ENCODE results near the gene SELENOF.
"Not testable (repeated sequence)": the region's sequence is repeated elsewhere in the genome, so short reads cannot be mapped to it uniquely, and the experiment has no call there.

The SELENOF gene

DNA sequence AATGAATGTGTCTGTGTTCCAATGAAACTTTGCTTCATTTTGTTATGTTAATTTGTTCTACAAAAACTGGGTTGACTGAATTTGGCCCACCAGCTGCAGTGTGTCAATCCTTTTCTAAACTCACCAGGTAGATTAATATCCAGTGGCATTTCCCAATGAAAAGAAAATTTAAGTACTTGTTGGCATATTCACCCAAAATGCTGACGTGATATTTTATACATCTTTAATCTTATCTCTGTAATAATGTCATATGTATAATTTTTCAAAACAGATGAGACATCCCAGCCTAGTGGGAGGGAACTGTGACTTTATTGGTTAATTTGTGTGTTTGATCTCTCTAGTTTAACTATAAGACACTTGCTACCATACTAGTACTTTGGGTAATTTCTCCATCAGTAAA is 8.1 kb downstream of the SELENOF start:
- Histone ChIP-seq H3K4me1 (ENCODE audit: control insufficient read depth, low read depth, low read length) (no peaks in the 10 kb centered on the region), H4K8ac (ENCODE audit: low read depth, low read length) (no peak overlapping the region), H4K5ac (ENCODE audit: low read length) (no peak overlapping the region), H3K18ac (ENCODE audit: low read length) (no peak overlapping the region), H3K4me3 (ENCODE audit: low read length) (no peak overlapping the region), H3K4me2 (ENCODE audit: low read length) (no peak overlapping the region), H3K27me3 (ENCODE audit: insufficient read depth, low read length, poor library complexity) (no peaks in the 10 kb centered on the region), H2BK5ac (ENCODE audit: low read length) (no peak overlapping the region), H3K79me2 (ENCODE audit: control insufficient read depth, insufficient read depth, low read length) (peaks cover 61% of the 10 kb centered on the region), H3K27ac (ENCODE audit: low read depth, low read length) (no peak overlapping the region), H2BK120ac (ENCODE audit: low read depth, low read length) (no peak overlapping the region), H3K36me3 (ENCODE audit: control insufficient read depth, insufficient read depth, low read length) (no peaks in the 10 kb centered on the region), H3K9ac (ENCODE audit: low read length) (no peak overlapping the region), H3K79me1 (ENCODE audit: low read length) (peaks cover 9% of the 10 kb centered on the region), H2BK15ac (replicated peaks; ENCODE audit: low read depth) (no peak overlapping the region), H3K23ac (ENCODE audit: low read length) (no peak overlapping the region), H3K4ac (ENCODE audit: low read depth, low read length) (no peak overlapping the region), H2AK5ac (ENCODE audit: low read length) (no peak overlapping the region), H3K56ac (ENCODE audit: low read length) (no peak overlapping the region)
- DNase-seq, result no peak
- whole genome bisulfite sequencing (ENCODE audit: extremely low coverage, insufficient coverage, low lambda C conversion rate), result no CpG with 5 or more reads among the region's 1 CpG

DNA sequence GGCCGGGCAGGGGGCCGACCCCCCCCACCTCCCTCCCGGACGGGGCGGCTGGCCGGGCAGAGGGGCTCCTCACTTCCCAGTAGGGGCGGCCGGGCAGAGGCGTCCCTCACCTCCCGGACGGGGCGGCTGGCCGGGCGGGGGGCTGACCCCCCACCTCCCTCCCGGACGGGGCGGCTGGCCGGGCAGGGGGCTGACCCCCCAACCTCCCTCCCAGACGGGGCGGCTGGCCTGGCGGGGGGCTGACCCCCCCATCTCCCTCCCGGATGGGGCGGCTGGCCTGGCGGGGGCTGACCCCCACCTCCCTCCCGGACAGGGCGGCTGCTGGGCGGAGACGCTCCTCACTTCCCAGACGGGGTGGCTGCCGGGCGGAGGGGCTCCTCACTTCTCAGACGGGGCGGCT is 14.5 kb downstream of the SELENOF start:
- not testable (repeated sequence) for H2BK5ac ChIP-seq (ENCODE audit: low read length); H4K5ac ChIP-seq (ENCODE audit: low read length); H3K4ac ChIP-seq (ENCODE audit: low read depth, low read length); H3K27ac ChIP-seq (ENCODE audit: low read depth, low read length); H3K79me2 ChIP-seq (ENCODE audit: control insufficient read depth, insufficient read depth, low read length); H2BK15ac ChIP-seq (replicated peaks; ENCODE audit: low read depth); H2BK120ac ChIP-seq (ENCODE audit: low read depth, low read length); H3K4me1 ChIP-seq (ENCODE audit: control insufficient read depth, low read depth, low read length); H3K56ac ChIP-seq (ENCODE audit: low read length); H3K4me2 ChIP-seq (ENCODE audit: low read length); H3K36me3 ChIP-seq (ENCODE audit: control insufficient read depth, insufficient read depth, low read length); H3K27me3 ChIP-seq (ENCODE audit: insufficient read depth, low read length, poor library complexity); H3K9ac ChIP-seq (ENCODE audit: low read length); H4K8ac ChIP-seq (ENCODE audit: low read depth, low read length); DNase-seq; H3K18ac ChIP-seq (ENCODE audit: low read length); H3K23ac ChIP-seq (ENCODE audit: low read length); H3K4me3 ChIP-seq (ENCODE audit: low read length); H2AK5ac ChIP-seq (ENCODE audit: low read length); H3K79me1 ChIP-seq (ENCODE audit: low read length)
- WGBS (ENCODE audit: extremely low coverage, insufficient coverage, low lambda C conversion rate), result no CpG with 5 or more reads among the region's 33 CpGs

DNA sequence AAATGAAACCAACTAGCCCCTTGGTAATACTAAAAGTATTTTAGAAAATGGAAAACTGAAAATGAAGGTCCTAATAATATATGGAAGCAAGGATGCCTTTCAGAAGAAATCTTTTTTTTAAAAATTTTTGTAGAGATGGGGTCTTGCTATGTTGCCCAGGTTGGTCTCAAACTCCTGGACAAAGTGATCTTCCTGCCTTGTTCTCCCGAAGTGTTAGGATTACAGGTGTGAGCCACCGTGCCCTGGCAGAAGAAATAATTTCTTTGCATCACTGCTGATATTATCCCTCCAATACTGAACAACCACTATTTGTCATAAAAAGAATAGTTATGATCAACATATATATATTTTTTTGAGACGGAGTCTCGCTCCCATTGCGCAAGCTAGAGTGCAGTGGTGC is 25.6 kb downstream of the SELENOF start:
- no CpG with 5 or more reads among the region's 5 CpGs for WGBS (ENCODE audit: extremely low coverage, insufficient coverage, low lambda C conversion rate)
- H4K8ac ChIP-seq (ENCODE audit: low read depth, low read length), result no peak overlapping the region
- H3K79me2 ChIP-seq (ENCODE audit: control insufficient read depth, insufficient read depth, low read length), result no peaks in the 10 kb centered on the region
- H4K5ac ChIP-seq (ENCODE audit: low read length), result no peak overlapping the region
- no peak overlapping the region for H2BK15ac ChIP-seq (replicated peaks; ENCODE audit: low read depth)
- H3K36me3 ChIP-seq (ENCODE audit: control insufficient read depth, insufficient read depth, low read length), result no peaks in the 10 kb centered on the region
- H3K18ac ChIP-seq (ENCODE audit: low read length), result no peak overlapping the region
- H3K9ac ChIP-seq (ENCODE audit: low read length), result no peak overlapping the region
- H3K4me2 ChIP-seq (ENCODE audit: low read length), result no peak overlapping the region
- H3K4me3 ChIP-seq (ENCODE audit: low read length), result no peak overlapping the region
- H2BK120ac ChIP-seq (ENCODE audit: low read depth, low read length), result no peak overlapping the region
- H3K4me1 ChIP-seq (ENCODE audit: control insufficient read depth, low read depth, low read length), result no peaks in the 10 kb centered on the region
- H2BK5ac ChIP-seq (ENCODE audit: low read length), result no peak overlapping the region
- no peaks in the 10 kb centered on the region for H3K27me3 ChIP-seq (ENCODE audit: insufficient read depth, low read length, poor library complexity)
- H3K79me1 ChIP-seq (ENCODE audit: low read length), result no peaks in the 10 kb centered on the region
- DNase-seq, result no peak
- no peak overlapping the region for H2AK5ac ChIP-seq (ENCODE audit: low read length)
- H3K4ac ChIP-seq (ENCODE audit: low read depth, low read length), result no peak overlapping the region
- H3K27ac ChIP-seq (ENCODE audit: low read depth, low read length), result no peak overlapping the region
- H3K23ac ChIP-seq (ENCODE audit: low read length), result no peak overlapping the region
- no peak overlapping the region for H3K56ac ChIP-seq (ENCODE audit: low read length)

DNA sequence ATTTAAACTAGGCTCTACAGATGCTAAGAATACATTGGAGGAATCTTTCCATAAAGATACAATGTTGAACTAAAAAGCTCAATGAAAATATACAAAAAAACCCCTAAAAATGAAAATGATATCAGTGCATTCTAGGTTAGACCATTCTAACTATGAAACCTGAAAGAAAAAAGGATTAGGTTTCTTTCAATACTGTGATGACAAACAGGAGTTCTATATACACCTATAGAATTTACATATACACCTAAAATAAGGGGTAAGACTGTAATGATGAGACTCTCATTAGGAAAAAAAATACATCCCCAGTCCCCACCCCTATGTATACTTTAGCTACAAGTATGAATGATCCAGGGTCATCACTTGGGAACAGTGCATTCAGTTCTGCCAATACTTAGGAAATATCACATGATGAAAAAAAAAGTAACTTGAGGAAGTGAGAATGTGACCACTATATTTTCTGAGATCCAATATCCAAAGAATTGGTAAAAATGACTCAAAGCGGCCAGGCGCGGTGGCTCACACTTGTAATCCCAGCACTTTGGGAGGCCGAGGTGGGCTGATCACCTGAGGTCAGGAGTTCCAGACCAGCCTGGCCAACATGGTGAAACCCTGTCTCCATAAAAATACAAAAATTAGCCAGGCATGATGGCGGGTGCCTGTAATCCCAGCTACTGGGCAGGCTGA is 26.3 kb downstream of the SELENOF start:
- no peak for DNase-seq
- H4K8ac ChIP-seq (ENCODE audit: low read depth, low read length), result no peak overlapping the region
- H2BK5ac ChIP-seq (ENCODE audit: low read length), result no peak overlapping the region
- H3K36me3 ChIP-seq (ENCODE audit: control insufficient read depth, insufficient read depth, low read length), result no peaks in the 10 kb centered on the region
- no peak overlapping the region for H4K5ac ChIP-seq (ENCODE audit: low read length)
- WGBS (ENCODE audit: extremely low coverage, insufficient coverage, low lambda C conversion rate), result no CpG with 5 or more reads among the region's 5 CpGs
- H3K56ac ChIP-seq (ENCODE audit: low read length), result no peak overlapping the region
- no peaks in the 10 kb centered on the region for H3K4me1 ChIP-seq (ENCODE audit: control insufficient read depth, low read depth, low read length)
- no peak overlapping the region for H3K4me3 ChIP-seq (ENCODE audit: low read length)
- H3K4ac ChIP-seq (ENCODE audit: low read depth, low read length), result no peak overlapping the region
- H2BK120ac ChIP-seq (ENCODE audit: low read depth, low read length), result no peak overlapping the region
- H2AK5ac ChIP-seq (ENCODE audit: low read length), result no peak overlapping the region
- no peak overlapping the region for H3K27ac ChIP-seq (ENCODE audit: low read depth, low read length)
- H3K4me2 ChIP-seq (ENCODE audit: low read length), result no peak overlapping the region
- H3K18ac ChIP-seq (ENCODE audit: low read length), result no peak overlapping the region
- no peak overlapping the region for H2BK15ac ChIP-seq (replicated peaks; ENCODE audit: low read depth)
- H3K23ac ChIP-seq (ENCODE audit: low read length), result no peak overlapping the region
- H3K9ac ChIP-seq (ENCODE audit: low read length), result no peak overlapping the region
- no peaks in the 10 kb centered on the region for H3K27me3 ChIP-seq (ENCODE audit: insufficient read depth, low read length, poor library complexity)
- H3K79me2 ChIP-seq (ENCODE audit: control insufficient read depth, insufficient read depth, low read length), result no peaks in the 10 kb centered on the region
- no peaks in the 10 kb centered on the region for H3K79me1 ChIP-seq (ENCODE audit: low read length)

DNA sequence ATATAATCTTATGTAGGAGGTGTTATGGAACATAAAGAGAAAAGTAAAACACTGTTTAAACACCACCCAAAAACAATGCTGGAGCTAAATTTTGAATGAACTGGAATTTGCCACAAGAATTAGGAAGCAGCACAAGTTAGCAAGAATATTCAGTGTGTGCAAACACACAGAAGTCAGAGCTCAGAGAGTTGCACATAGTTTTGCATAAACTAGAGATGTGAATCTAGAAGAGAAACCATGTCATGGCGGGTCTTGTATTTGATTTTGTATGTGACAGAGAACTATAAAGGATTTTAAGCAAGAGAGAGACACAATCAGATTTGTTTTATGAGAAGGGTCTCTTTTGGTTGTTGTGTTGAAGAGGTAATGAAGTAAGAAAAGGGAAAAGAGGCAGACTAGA is 38.2 kb downstream of the SELENOF start:
- H3K4me2 ChIP-seq (ENCODE audit: low read length), result no peak overlapping the region
- no peak overlapping the region for H3K18ac ChIP-seq (ENCODE audit: low read length)
- no CpG with 5 or more reads among the region's 1 CpG for WGBS (ENCODE audit: extremely low coverage, insufficient coverage, low lambda C conversion rate)
- H3K79me1 ChIP-seq (ENCODE audit: low read length), result no peaks in the 10 kb centered on the region
- H3K4me1 ChIP-seq (ENCODE audit: control insufficient read depth, low read depth, low read length), result no peaks in the 10 kb centered on the region
- no peak overlapping the region for H4K8ac ChIP-seq (ENCODE audit: low read depth, low read length)
- H3K9ac ChIP-seq (ENCODE audit: low read length), result no peak overlapping the region
- H2BK5ac ChIP-seq (ENCODE audit: low read length), result no peak overlapping the region
- H4K5ac ChIP-seq (ENCODE audit: low read length), result no peak overlapping the region
- no peak overlapping the region for H3K56ac ChIP-seq (ENCODE audit: low read length)
- no peaks in the 10 kb centered on the region for H3K79me2 ChIP-seq (ENCODE audit: control insufficient read depth, insufficient read depth, low read length)
- H2AK5ac ChIP-seq (ENCODE audit: low read length), result no peak overlapping the region
- H2BK120ac ChIP-seq (ENCODE audit: low read depth, low read length), result no peak overlapping the region
- H3K27ac ChIP-seq (ENCODE audit: low read depth, low read length), result no peak overlapping the region
- no peak for DNase-seq
- no peak overlapping the region for H3K4ac ChIP-seq (ENCODE audit: low read depth, low read length)
- no peak overlapping the region for H3K4me3 ChIP-seq (ENCODE audit: low read length)
- no peak overlapping the region for H3K23ac ChIP-seq (ENCODE audit: low read length)
- no peak overlapping the region for H2BK15ac ChIP-seq (replicated peaks; ENCODE audit: low read depth)
- no peaks in the 10 kb centered on the region for H3K27me3 ChIP-seq (ENCODE audit: insufficient read depth, low read length, poor library complexity)
- no peaks in the 10 kb centered on the region for H3K36me3 ChIP-seq (ENCODE audit: control insufficient read depth, insufficient read depth, low read length)

DNA sequence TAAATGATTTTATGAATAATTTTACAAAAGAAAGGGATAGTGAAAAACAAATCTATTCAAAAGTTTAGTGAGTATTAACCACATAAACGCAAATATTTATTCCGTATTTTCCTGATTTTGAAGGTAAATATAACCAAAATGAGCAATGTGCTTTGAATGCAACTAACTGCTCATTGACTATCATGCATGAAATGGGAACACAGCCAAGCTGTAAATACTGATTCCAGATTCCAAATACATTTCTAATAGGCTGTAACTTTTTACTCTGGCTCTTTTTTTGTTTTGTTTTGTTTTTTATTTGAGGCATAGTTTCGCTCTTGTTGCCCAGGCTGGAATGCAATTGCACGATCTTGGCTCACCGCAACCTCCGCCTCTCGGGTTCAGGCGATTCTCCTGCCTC is 41.8 kb downstream of the SELENOF start:
- Histone ChIP-seq H2AK5ac (ENCODE audit: low read length) (no peak overlapping the region), H3K23ac (ENCODE audit: low read length) (no peak overlapping the region), H3K79me2 (ENCODE audit: control insufficient read depth, insufficient read depth, low read length) (no peaks in the 10 kb centered on the region), H2BK15ac (replicated peaks; ENCODE audit: low read depth) (no peak overlapping the region), H3K4me2 (ENCODE audit: low read length) (no peak overlapping the region), H2BK5ac (ENCODE audit: low read length) (no peak overlapping the region), H3K79me1 (ENCODE audit: low read length) (no peaks in the 10 kb centered on the region), H2BK120ac (ENCODE audit: low read depth, low read length) (no peak overlapping the region), H3K27me3 (ENCODE audit: insufficient read depth, low read length, poor library complexity) (no peaks in the 10 kb centered on the region), H3K4me3 (ENCODE audit: low read length) (no peak overlapping the region), H3K4me1 (ENCODE audit: control insufficient read depth, low read depth, low read length) (no peaks in the 10 kb centered on the region), H4K5ac (ENCODE audit: low read length) (no peak overlapping the region), H3K56ac (ENCODE audit: low read length) (no peak overlapping the region), H3K27ac (ENCODE audit: low read depth, low read length) (no peak overlapping the region), H3K36me3 (ENCODE audit: control insufficient read depth, insufficient read depth, low read length) (no peaks in the 10 kb centered on the region), H3K4ac (ENCODE audit: low read depth, low read length) (no peak overlapping the region), H3K9ac (ENCODE audit: low read length) (no peak overlapping the region), H4K8ac (ENCODE audit: low read depth, low read length) (no peak overlapping the region), H3K18ac (ENCODE audit: low read length) (no peak overlapping the region)
- no peak for DNase-seq
- WGBS (ENCODE audit: extremely low coverage, insufficient coverage, low lambda C conversion rate), result no CpG with 5 or more reads among the region's 8 CpGs

All from mesendoderm (in vitro differentiated cells).